Stimulated activated CD4-positive, alpha-beta T cell treated with anti-CD3 and anti-CD28 coated beads, TNF-alpha, amount 100 ng/mL, for 48 hours (primary cell): ENCODE results near the gene KLHL29.

Experiments
- DNase-seq, 3 donors: peaks; one replicate each; pipeline ENCODE4 v3.0.0-alpha.2; 2020; ENCODE audit warnings: low read depth in 3 of 3

KLHL29 gene

GRCh38 chr2:23656597-23656973 is 271.6 kb downstream of the KLHL29 start:
- no peak for DNase-seq

DNA sequence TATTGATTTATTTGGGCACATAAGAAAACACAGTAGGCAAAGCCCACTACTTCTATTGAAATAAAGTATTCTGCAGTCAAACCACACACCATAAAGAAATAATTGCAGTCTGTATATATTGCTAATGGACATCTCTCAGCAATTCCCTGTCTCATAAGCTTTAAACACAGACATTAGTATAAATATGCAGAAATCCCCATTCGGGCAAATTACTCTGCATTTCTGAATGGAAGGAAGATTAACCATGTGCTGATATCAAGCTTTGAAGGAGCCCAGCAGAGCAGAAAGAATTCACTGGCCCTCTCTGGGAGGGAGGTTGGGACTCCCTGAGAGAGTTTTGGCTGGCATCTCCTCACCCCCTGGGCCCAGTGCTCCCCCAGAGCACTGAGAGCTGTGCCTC is 272.4 kb downstream of the KLHL29 start:
- DNase-seq: no peak

DNA sequence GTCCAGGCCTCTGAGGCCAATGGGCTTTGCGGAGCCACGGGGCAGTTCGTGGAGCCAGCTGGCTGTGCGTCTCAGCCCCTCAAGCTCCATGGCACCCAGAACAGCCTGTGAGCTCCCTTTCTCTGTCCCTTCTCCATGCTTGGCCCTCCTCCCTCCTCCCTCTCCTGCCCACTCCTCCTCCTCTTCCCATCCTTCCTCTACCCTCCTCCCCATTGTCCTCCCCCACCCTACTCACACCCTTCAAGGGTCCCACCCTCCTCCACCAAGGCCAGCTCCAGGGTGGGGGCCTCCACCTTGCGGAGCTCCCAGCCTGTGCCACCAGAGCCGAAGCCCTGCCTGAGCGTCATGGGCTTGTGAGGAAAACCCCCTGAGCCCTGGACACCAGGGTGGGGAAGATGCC is 273.0 kb downstream of the KLHL29 start:
- no peak for DNase-seq

DNA sequence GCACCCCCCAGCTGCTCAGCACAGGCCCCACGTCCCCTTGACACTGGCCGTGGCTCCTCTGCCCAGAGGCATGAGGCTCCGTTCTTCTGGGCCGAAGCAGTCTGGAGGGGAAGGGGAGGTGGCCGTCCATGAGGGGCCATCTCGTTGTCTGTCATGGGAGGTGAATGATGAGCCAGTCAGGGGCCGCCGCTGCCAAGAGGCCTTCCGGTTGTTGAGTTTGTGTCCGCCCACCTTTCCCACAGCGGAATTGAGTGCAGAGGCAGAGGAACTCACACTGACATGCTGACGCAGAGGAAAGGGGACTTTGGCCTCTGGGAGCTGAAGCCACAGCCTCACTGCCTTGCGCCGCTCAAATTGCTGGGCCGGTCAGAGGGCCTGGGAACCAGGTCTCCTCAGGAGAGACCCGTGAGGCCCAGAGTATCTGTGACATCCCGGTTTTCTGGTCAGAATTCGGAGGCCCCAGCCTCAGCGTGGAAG is 273.5 kb downstream of the KLHL29 start:
- DNase-seq: peak in 2 of 3 donors; percentile 27 to 32

DNA sequence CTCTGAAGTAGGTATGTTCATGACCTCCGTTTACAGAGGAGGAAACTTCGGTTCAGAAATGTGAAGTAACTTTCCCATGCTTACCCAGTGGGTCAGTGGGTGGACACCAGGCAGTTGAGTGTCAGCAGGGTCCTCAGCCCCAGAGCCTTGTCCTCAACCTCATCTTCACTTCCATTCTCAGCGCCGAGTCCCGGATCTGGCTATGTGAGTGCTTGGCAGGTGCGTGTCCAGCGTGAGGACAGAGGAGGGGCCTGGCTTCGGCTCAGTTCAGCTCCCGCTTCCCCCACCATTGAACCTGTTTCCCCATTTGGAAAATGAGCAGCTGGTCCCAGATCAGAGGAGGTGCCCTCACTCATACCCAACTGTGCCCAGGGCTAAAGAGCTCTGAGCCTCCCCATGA is 274.3 kb downstream of the KLHL29 start:
- DNase-seq: no peak

GRCh38 chr2:23659773-23660172 is 274.8 kb downstream of the KLHL29 start:
- DNase-seq: no peak

- DNase-seq: no peak
Measured at GRCh38 chr2:23660237-23660636, 275.3 kb downstream of the KLHL29 start.

- DNase-seq: no peak
Measured at GRCh38 chr2:23661276-23662050, 276.5 kb downstream of the KLHL29 start.

DNA sequence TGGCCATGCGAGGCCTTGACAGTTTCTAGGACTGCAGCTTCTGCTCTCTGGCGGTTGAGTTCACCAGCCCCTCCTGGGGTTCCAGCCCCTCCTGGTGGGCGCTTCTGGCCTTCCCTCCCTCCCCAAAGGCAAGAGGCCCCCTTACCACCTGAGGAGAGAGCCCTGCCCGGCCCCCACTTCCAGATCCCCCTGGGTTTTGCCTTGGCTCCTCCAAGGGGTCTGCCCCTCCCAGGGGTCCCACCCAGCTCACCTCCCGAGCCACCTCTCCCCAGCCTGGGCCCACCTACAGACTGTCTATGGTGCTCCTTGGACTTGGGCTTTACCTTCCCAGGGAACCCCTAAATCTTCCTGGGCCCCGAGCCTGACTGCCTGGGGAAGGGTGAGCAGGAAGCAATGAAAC is 277.5 kb downstream of the KLHL29 start:
- DNase-seq: no peak

DNA sequence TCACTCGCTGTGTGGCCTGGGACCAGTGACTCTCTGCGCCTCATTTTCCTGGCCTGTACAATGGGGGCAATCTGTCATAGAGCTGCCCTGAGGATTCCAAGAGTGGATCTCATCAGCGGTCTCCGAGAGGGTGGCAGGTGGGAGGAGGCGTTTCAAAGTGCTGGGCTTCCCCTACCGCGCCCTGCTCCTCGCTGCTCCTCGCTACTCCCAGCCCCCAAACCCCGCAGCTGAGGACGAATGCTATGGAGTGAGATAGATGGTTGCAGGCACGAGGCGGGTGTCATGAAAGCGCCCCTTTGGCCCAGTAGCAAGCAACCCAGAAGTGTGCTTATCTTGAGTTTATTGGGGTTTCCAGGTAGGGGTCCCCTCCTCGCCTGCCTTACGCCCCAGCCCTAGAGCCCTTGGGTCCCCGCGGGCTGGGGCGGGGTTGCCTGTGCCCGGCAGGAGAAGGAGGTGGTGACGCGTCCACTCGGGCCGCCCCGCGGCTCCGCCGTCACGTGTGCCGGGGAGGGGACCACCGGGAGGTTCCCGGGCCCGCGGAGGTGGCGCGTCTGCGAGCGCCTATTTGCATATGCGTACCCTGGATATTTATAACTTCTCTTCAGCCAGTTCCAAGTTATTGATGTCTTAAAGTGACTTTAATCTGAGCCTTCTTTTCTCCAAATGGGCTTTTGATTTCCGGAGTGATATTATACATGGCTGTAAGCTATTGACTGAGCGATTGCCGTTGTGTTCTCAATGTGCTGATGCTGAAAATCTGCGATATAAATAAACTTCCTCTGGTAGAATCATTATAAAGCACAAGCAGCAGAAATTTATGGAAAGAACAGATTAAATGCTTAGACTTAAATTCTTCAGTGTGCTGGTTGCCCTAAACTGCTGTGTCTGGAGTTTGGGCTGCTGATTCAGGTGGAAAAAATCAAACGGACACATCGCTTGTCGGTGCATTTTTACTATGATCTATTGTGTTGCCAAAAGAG is 278.3 kb downstream of the KLHL29 start:
- DNase-seq: no peak

DNA sequence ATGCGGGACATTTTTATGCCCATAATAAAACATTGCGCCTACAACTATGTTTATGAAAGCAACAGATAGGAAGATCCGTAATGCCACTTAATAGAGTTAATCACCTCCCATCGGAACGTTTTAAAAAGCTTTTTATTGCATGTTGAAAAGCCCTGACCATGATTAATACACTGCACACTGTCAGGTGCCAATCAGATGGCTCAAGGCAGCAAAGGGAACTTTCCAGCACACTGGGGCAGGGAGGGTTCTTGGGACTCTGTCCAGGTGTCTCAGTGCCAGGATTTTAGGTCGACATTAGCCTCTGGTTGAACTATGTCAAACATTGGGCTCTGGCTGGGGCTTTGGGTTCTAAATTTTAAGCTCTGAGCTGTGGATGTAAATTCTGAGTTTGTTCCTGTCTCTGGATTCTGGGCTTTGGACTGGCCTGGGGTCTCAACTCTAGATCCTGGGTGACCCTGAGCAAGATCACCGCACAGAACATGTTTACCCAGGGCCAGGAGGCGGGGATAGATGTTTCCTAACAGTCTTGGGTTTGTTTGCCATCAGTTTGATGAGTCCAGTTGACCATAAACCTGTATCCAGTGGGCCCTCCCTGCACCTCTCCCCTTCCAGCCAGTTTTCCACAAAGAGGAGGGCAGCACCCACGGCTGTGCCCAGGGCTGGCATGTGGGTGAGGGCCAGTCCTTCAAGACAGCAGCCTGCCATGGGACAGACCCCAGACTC is 279.2 kb downstream of the KLHL29 start:
- no peak for DNase-seq

- no peak for DNase-seq
Measured at GRCh38 chr2:23666241-23666979, 281.4 kb downstream of the KLHL29 start.

GRCh38 chr2:23666980-23667357 is 282.0 kb downstream of the KLHL29 start:
- no peak for DNase-seq

DNA sequence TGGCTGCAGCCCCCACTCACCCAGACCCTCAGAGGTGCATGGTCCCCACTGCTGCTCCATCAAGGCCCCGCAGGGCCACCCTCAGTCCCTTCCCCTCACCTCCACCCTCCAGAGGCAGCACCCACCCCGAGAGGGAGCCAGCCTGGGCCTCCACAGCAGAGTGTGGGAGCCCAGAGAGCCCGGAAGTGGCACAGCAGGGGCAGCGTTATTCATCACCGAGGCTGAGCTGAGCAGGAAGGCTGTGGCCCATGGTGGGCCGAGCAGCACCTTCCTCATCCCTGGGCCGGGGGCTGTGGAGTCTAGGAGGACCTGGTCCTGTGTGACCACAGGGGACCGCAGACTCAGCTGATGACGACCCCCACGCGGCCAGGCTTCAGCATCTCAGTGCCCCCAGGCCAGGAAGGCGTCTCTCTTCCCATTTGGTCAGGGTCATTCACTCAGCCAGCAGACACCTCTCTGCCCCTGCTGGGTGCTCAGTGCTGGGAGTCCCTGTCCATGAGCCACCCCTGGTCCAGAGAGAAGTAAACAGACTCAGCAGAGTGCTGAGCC is 283.9 kb downstream of the KLHL29 start:
- no peak for DNase-seq

DNA sequence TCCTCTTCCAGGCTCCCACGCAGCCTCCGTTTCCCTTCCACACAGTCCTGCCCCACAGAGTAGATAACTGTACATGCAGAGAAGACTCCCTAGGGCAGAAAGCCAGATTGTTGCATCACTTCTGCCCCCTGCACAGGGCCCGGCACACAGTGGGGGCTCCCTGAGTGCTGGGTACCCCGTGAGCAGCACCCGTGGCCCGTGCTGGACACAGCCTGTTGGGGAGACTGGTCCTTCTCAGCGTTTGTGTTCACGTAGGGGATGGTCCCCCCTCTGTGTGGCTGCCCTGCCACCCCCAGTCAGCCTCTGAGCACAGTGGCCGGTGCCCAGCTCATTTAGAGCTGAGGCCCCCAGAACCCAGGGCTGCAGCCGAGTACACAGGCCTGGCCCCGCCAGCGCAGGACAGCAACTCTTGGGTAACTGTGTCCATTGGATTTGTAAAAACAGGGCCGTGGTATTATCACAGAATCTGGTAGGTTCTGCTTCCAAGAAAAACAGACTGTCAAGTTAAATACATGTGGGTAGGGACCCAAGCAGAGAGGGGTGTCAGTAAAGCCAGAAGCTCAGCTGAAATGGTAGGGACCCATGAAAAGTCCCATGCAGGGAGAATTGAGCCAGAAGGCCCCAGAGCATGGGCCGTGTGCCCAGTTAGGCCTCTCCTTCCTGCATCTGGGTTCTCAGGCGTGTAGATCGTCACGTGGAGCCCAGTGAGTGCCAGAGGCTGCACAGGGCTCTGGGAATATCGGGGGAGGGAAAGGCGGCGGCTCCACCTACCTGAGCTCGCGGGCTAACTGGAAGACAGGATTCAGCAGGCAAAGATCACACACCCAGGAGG is 284.6 kb downstream of the KLHL29 start:
- DNase-seq: no peak

DNA sequence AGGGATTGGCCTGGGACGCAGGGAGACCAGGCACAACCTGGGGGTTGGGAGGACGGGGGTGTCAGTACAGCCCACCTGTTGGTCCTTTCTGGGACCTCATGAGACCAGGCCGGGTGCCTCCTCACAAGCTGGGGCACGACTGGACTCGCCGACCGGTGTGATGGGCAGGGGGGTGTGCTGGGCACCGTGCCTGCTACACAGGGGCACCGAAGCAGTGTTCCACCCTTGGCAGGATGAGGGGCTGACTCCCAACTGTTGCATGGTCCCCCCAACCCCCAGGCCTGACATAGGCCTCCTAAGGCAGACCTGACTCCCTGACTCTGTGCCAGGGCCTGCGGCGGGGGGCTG is 285.2 kb downstream of the KLHL29 start:
- DNase-seq: no peak

- no peak for DNase-seq
Measured at GRCh38 chr2:23673082-23673481, 288.1 kb downstream of the KLHL29 start.

DNA sequence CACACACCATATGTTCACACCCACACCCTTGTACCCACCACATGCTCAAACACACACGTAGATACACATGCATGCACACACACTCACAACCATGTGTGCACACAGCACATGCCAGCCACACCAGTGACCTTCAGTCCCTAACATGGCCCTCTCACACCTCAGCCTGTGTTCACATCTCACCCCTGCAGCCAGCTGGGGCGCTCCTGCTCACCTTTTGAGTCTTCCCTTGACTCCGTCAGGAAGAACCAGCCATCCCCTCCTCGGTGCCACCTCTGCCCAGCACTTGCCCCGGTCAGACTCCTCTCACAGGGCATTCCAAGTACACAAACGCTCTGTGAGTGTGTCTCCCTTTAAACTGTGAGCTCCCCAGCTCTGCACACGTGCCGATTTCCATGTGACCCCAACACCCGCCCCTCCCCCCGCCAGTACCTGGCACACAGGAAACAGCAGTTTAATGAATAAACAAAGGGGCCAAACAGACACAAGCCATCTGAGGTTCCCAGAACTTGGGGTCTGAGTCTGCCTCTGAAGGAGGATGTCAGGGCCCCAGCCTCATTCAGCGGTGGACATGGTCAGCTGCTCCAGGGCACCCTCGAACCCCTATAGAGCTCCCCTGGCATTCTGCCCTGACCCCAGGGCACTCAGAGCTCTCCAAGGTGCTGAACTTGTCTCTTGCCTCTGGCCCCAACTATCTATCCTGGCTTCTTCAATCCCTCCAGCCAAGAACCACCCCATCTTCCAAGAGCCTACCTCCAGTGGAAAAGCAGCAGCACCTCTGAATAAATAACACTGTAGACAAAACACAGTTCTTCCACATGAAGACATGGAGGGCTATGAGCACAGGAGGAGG is 289.1 kb downstream of the KLHL29 start:
- DNase-seq: no peak

DNA sequence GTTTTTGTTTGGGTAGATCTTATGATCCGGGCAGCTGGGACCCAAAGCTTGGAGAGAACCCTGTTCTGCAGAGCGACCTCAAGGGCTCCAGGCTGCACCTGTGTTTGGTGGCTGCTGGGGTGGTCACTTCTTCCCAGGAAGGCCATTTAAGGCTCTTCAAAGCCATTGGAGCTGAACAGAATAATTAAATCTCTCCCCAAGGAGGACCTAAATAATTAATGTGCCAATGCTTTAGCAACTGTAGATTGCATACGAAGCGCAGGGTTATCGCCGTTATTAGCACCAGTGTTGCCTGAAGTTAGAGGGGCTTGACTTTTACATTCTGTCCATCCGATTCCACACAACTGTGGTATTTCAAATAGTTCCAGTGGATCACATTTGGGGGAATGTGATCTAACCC is 290.5 kb downstream of the KLHL29 start:
- no peak for DNase-seq
